HCT116 (cell line): ENCODE measurements around the gene GNAS-AS1. TPM values are rescaled to one million over a fixed set of nuclear protein-coding genes. Genes with fewer than 3 reads are reported as not detected.

Source experiments
- ATAC-seq: fragments of 200-7000 bp; cut with Tn5 transposase; 2 replicates; pipeline ENCODE4 v1.9.1; 2020; ENCODE audit warnings: mild to moderate bottlenecking, moderate library complexity
- BruUV-seq: library from RNA; stranded (reverse); fragments of 400-500 nt; replicated peaks from 2 replicates; lab custom pipeline; 2021; lab: Mats Ljungman, UMichigan
- CTCF ChIA-PET: fragments of 300-600 bp; sonication (Branson Sonifier 250); formaldehyde crosslinking; loops from one replicate; lab custom pipeline; 2021; ENCODE audit warnings: antibody characterized with exemption; lab: Charles Lee
- POLR2A ChIA-PET: fragments of 300-600, 350-600 bp; sonication (Branson Sonifier 250); formaldehyde crosslinking; loops from one replicate; lab custom pipeline; 2021; ENCODE audit warnings: antibody characterized with exemption; lab: Charles Lee
- RAD21 ChIA-PET, 2 experiments: fragments of 300-600 bp; sonication (Branson Sonifier 250); formaldehyde crosslinking; loops; one replicate each; lab custom pipeline; 2023; ENCODE audit warnings: low total read pairs in 2 of 2; ENCODE audit not compliant: uncharacterized antibody in 2 of 2, unreplicated experiment in 2 of 2, low non-redundant PET in 1 of 2; lab: Charles Lee
- DNase-seq: peaks from one replicate; pipeline ENCODE4 v3.0.0-alpha.2; 2010; ENCODE audit warnings: low read depth, low spot score
- H2AFZ ChIP-seq: fragments of 200-600 bp; shearing (Covaris generic), sonication (generic); 2 replicates; pipeline ENCODE4 v1.6.1; 2017; ENCODE audit warnings: low read depth, mixed run types, mixed read lengths, antibody characterized with exemption, low read length; ENCODE audit not compliant: poor library complexity, severe bottlenecking
- H3K27ac ChIP-seq: 2 replicates; pipeline ENCODE4 v1.5.1; 2012; ENCODE audit warnings: low read depth, low read length
- H3K27me3 ChIP-seq: fragments of 200-600 bp; sonication (generic); 2 replicates; pipeline ENCODE4 v1.6.1; 2016; ENCODE audit warnings: mixed run types, low read length, mixed read lengths; ENCODE audit not compliant: insufficient read depth
- H3K36me3 ChIP-seq, 2 experiments: fragments of 200-500 bp in 1 of 2; fragments of 200-600 bp in 1 of 2; sonication (Bioruptor generic) in 1 of 2; sonication (generic) in 1 of 2; 2 replicates each; pipeline versions ENCODE4 v1.5.1 to v1.6.1; 2014 to 2016; ENCODE audit warnings: low read length in 2 of 2, inconsistent platforms in 1 of 2, mixed read lengths in 1 of 2, mixed run types in 1 of 2; ENCODE audit not compliant: insufficient read depth in 2 of 2, control insufficient read depth in 1 of 2
- H3K4me1 ChIP-seq, 2 experiments: fragments of 200-600 bp in 1 of 2; sonication (generic) in 1 of 2; 2 replicates each; pipeline versions ENCODE4 v1.5.1 to v1.6.1; 2012 to 2017; ENCODE audit warnings: low read length in 2 of 2, inconsistent platforms in 1 of 2, mild to moderate bottlenecking in 1 of 2, mixed read lengths in 1 of 2, mixed run types in 1 of 2, moderate library complexity in 1 of 2; ENCODE audit not compliant: insufficient read depth in 2 of 2, control insufficient read depth in 1 of 2
- H3K4me2 ChIP-seq: fragments of 200-600 bp; sonication (generic); 2 replicates; pipeline ENCODE4 v1.6.1; 2017; ENCODE audit warnings: mixed run types, low read length, mixed read lengths
- H3K4me3 ChIP-seq, 2 experiments: fragments of 200-600 bp in 1 of 2; sonication (generic) in 1 of 2; replicated peaks in 1 of 2; 2 replicates each; pipeline ENCODE4 v1.5.1; 2011 to 2016; ENCODE audit warnings: low read length in 2 of 2, control low read depth in 1 of 2, low read depth in 1 of 2, mild to moderate bottlenecking in 1 of 2, mixed read lengths in 1 of 2, mixed run types in 1 of 2
- H3K79me2 ChIP-seq: fragments of 200-600 bp; sonication (generic); 2 replicates; pipeline ENCODE4 v1.6.1; 2017; ENCODE audit warnings: mild to moderate bottlenecking, mixed run types, low read length, moderate library complexity, mixed read lengths; ENCODE audit not compliant: insufficient read depth
- H3K9ac ChIP-seq: fragments of 200-600 bp; sonication (generic); 2 replicates; pipeline ENCODE4 v1.6.1; 2016; ENCODE audit warnings: low read length, mixed read lengths
- H3K9me2 ChIP-seq: fragments of 200-600 bp; sonication (generic), shearing (Covaris generic); 2 replicates; pipeline ENCODE4 v1.6.1; 2017; ENCODE audit warnings: mixed run types, mild to moderate bottlenecking, moderate library complexity; ENCODE audit not compliant: insufficient read depth
- H3K9me3 ChIP-seq, 2 experiments: fragments of 200-500 bp in 1 of 2; fragments of 200-600 bp in 1 of 2; sonication (Bioruptor generic) in 1 of 2; sonication (generic) in 1 of 2; 2 replicates each; pipeline ENCODE4 v1.6.1; 2014 to 2017; ENCODE audit warnings: low read length in 2 of 2, mixed read lengths in 2 of 2, inconsistent platforms in 1 of 2, low read depth in 1 of 2, mild to moderate bottlenecking in 1 of 2, mixed run types in 1 of 2, moderate library complexity in 1 of 2; ENCODE audit not compliant: control insufficient read depth in 1 of 2, insufficient read depth in 1 of 2
- H4K20me1 ChIP-seq: fragments of 200-600 bp; sonication (generic), shearing (Covaris generic); 2 replicates; pipeline ENCODE4 v1.6.1; 2017; ENCODE audit warnings: mixed run types, mild to moderate bottlenecking, moderate library complexity; ENCODE audit not compliant: insufficient read depth
- FOSL1 ChIP-seq: IDR thresholded peaks from 2 replicates; pipeline ENCODE4 v1.6.1; 2012; ENCODE audit warnings: low read depth
- JUND ChIP-seq: IDR thresholded peaks from 2 replicates; pipeline ENCODE4 v1.6.1; 2012
- MAX ChIP-seq: IDR thresholded peaks from 2 replicates; pipeline ENCODE4 v1.6.1; 2012
- POLR2AphosphoS5 ChIP-seq: IDR thresholded peaks from 2 replicates; pipeline ENCODE4 v1.6.1; 2011; ENCODE audit warnings: mild to moderate bottlenecking, low read depth, low read length, moderate library complexity
- REST ChIP-seq: IDR thresholded peaks from 2 replicates; pipeline ENCODE4 v1.6.1; 2012; ENCODE audit warnings: low read depth
- SIN3A ChIP-seq: IDR thresholded peaks from 2 replicates; pipeline ENCODE4 v1.6.1; 2012; ENCODE audit warnings: low read depth
- YY1 ChIP-seq: IDR thresholded peaks from 2 replicates; pipeline ENCODE4 v1.6.1; 2011; ENCODE audit warnings: low read length, low read depth, moderate library complexity, mild to moderate bottlenecking; ENCODE audit not compliant: insufficient replicate concordance; ENCODE audit errors: extremely low read depth
- ZBTB33 ChIP-seq: IDR thresholded peaks from 2 replicates; pipeline ENCODE4 v1.6.1; 2011; ENCODE audit warnings: mild to moderate bottlenecking, low read length, moderate library complexity; ENCODE audit not compliant: insufficient replicate concordance; ENCODE audit errors: extremely low read depth
- intact Hi-C: fragments of 100-400 bp; cut with micrococcal nuclease; formaldehyde crosslinking; loops from 2 replicates; pipeline ENCODE4 v1.10.0; 2022
- total RNA-seq: library from RNA; stranded (reverse); gene quantifications from one replicate; pipeline ENCODE4 v1.2.1, GENCODE V29; 2021; ENCODE audit not compliant: unreplicated experiment

The GNAS-AS1 gene
- total RNA-seq, 1 experiment from 2014 or later, result not detected

- ChIA-PET RAD21 (no interaction called here), POLR2A (no interaction called here), CTCF (no interaction called here)
- Histone ChIP-seq H3K9me3 (no peaks in the 10 kb centered on the region), H3K4me1 (peaks cover 0 to 5% of the 10 kb centered on the region in 2 experiments; a peak in 1 of 4 replicates), H3K36me3 (no peaks in the 10 kb centered on the region), H3K79me2 (no peaks in the 10 kb centered on the region), H4K20me1 (no peaks in the 10 kb centered on the region), H3K27ac (no peak overlapping the region), H3K27me3 (peaks cover under 1% of the 10 kb centered on the region; the same call in 1 of the 2 replicates), H3K4me2 (no peak overlapping the region), H3K4me3 (no peak overlapping the region), H3K9ac (no peak overlapping the region), H3K9me2 (no peaks in the 10 kb centered on the region), H2AFZ (no peak overlapping the region)
- no peak for TF ChIP-seq REST
- TF ChIP-seq YY1, result no peak
- TF ChIP-seq POLR2AphosphoS5, result no peak
- no peak for TF ChIP-seq FOSL1
- TF ChIP-seq JUND, result no peak
- TF ChIP-seq ZBTB33, result no peak
- TF ChIP-seq MAX, result no peak
- no peak for TF ChIP-seq SIN3A
- no TSS peak for BruUV-seq
- ATAC-seq (no peak), DNase-seq (no peak)
- intact Hi-C loops, result no loop called here
Observed at GRCh38 chr20:58808271-58809046, 42.2 kb downstream of the GNAS-AS1 start.
